ENCODE data around the gene SLC12A6.
A peak's percentile ranks its signal among the peaks of the same experiment; 100 is the strongest.
"Not testable (repeated sequence)": the region's sequence is repeated elsewhere in the genome, so short reads cannot be mapped to it uniquely, and the experiment has no call there.

SLC12A6 gene

DNA sequence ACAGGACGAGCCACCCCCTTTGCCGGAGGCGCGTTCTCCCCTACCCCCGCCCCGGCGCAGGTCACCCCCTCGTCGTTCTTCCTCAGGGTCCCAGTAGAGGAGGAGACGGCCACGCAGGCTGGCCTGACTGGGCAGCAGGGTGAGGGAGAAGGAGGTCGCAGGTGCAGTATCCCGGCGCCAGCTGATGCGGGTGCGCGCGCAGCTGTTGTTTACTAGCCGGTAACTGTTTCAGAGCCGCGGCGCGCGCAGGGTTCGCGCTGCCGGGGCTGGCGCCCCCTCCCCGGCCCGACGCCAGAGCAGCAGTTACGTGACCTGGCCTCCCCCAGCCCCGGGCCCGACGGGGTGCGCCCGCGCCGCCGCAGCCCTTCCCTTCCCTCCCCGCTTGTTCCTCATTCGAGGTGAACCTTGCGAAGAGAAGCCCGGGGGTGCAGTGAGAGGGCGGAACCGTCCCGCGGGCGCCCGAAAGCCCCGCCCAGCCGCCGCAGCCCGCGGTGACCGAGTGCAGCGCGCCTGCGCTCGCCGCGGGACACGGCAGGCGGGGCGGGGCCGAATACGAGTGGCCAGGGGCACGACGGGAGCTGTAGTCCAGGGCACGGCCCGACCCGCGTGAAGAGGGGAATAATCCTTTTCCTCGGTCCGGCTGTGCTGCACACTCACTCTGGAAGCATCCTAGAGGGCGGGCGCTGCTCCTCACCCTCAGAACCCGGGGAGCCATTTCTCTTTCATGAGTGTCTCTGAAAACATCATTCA is at the start of gene SLC12A6:
SLC12A6 (minus strand) TSS at position 225 of the 750 bp plus-strand sequence. CDS start 1,101 bp downstream, outside the sequence.
- peak; percentile 99 for DNase-seq (ENCODE audit: low spot score)

DNA sequence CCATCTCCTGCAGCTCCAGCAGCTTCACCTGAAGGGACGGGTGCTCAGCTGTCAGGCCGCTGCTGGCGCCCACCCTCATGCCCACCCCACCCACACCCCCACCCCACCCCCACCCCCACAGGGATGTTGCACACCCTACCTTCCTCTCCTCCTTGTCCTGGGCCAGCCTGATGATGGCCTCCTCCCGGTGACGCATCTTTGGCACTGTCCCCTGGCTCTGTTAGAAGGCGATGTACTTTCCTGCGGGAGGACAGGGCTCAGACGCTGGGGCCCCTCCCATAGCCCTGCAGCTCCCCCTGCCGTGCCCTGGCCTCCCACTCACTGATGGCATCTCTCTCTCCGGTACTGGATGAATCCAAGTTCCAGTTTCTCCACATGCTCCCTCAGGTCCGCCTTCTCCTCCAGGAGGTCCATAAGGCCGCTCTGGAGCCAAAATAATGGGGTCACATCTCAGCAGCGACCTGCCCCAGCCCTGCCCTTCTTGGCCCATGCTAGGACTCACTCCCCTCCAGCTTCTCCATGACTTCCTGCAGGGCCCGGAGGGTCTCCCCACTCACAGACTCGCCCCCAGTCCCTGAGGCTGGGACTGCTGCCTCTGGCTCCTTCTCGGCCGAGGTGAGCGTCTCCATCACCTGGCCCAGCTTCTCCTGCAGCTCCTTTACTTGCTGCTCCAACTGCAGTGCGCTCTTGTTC is 44.4 kb upstream of the SLC12A6 start:
- DNase-seq (ENCODE audit: low spot score), result not testable (repeated sequence)

DNA sequence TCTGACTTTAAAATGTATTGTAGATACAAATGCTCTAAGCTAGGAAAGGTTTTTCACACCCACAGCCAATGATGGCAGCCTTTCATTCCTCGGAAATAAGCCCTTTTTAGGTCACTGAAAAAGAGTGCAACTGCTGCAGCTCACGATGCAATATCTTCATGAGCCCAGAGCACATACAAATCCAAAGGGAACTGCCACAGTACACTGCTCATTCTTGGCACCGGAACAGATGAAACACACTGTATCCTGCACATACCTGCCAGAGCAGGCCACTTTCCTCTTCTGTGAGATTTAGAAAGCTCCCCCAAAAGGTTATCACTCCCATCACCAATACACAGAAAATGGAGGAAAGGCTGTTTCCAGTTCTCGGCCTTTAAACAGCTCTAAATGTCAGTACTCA is 42.9 kb upstream of the SLC12A6 start:
- DNase-seq (ENCODE audit: low spot score), result not testable (repeated sequence)

DNA sequence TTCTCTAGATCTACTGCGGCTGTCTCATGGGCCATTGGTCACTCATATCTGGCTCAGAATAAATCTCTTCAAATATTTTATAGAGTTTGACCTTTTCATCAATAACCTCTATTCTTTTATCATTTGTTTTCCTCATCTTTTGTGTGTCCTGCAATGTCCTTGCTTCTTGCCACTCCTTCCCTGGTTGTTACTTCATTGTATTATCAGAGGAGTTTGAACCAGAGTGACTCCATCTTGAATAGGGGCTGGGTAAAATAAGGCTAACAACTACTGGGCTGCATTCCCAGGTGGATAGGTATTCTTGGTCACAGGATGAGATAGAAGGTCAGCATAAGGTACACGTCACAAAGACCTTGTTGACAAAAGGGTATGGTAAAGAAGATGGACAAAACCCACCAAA is 39.3 kb upstream of the SLC12A6 start:
- no peak for DNase-seq (ENCODE audit: low spot score)

DNA sequence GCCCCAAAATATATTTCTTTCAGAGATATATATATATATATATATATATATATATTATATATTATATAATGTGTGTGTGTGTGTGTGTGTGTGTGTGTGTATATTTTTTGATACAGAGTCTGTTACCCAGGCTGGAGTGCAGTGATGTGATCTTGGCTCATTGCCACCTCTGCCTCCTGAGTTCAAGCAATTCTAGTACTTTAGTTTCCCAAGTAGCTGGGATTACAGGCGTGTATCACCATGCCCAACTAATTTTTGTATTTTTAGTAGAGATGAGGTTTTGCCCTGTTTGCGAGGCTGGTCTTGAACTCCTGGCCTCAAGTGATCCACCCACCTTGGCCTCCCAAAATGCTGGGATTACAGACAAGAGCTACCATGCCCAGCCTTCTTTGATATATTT is 38.0 kb upstream of the SLC12A6 start:
- not testable (repeated sequence) for DNase-seq (ENCODE audit: low spot score)

DNA sequence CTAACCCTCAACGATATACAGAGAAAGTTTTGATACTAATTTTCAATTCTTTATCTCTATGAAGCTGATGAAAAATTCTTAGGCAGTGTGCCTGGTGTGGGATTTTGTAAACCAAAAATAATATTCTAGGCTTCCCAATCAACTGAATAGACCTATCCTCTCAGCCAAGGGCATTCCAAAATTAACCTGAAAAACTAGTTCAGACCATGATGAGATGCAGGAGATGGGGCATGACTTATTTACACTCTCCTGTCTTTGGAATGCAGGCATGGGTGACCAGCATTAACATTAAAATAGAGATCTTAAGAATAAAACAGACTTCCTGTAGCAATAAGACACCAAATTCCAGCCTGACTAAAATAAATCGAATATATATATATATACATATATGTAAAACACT is 37.2 kb upstream of the SLC12A6 start:
- no peak for DNase-seq (ENCODE audit: low spot score)

DNA sequence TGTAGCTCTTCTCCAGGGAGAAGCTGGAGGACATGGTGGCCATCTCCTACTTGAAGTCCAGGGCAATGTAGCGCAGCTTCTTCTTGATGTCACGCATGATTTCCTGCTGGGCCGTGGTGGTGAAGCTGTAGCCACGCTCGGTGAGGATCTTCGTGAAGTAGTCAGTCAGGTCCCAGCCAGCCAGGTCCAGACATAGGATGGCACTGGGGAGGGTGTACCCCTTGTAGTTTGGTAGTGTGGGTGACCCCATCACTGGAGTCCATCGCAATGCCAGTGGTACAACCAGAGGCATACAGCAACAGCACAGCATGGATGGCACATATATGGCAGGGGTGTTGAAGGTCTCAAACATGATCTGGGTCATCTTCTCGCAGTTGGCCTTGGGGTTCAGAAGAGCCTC is 36.4 kb upstream of the SLC12A6 start:
- no peak for DNase-seq (ENCODE audit: low spot score)

DNA sequence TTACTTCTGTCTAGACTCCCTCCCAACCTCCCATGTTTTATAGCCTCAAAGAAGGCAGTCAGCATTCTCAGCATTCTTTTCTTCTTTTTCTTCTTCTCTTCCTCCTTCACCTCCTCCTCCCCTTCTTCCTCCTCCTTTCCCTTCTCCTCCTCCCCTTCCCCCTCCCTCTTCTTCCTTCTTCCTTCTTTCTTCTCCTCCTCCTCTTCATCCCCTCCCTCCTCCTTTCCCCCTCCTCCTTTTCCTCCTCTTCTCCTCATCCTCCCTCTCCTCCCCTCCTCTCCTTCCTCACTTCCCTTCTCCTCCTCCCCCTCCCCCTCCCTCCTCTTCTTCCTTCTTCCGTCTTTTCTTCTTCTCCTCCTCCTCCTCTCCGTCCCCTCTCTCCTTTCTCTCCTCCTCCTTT is 33.1 kb upstream of the SLC12A6 start:
- DNase-seq (ENCODE audit: low spot score), result no peak

DNA sequence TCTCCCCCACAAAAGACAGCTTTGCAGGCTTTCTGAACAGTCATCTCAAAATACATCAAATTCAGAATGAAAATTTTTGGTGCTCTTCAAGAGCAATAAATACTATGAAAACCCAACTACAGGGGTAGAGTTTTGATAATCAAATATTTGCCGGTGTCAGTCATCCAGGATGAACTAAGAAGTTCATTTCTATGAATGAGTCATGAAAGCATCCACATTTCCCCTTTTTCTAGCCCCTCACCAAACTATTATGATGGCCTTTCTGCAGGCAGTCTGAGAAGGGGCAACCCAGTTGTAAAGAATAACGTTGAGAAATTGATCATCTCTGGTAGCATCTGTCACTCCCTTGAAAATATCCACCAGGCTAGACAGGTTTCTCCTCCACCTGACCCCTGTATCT is 32.5 kb upstream of the SLC12A6 start:
- DNase-seq (ENCODE audit: low spot score), result no peak

DNA sequence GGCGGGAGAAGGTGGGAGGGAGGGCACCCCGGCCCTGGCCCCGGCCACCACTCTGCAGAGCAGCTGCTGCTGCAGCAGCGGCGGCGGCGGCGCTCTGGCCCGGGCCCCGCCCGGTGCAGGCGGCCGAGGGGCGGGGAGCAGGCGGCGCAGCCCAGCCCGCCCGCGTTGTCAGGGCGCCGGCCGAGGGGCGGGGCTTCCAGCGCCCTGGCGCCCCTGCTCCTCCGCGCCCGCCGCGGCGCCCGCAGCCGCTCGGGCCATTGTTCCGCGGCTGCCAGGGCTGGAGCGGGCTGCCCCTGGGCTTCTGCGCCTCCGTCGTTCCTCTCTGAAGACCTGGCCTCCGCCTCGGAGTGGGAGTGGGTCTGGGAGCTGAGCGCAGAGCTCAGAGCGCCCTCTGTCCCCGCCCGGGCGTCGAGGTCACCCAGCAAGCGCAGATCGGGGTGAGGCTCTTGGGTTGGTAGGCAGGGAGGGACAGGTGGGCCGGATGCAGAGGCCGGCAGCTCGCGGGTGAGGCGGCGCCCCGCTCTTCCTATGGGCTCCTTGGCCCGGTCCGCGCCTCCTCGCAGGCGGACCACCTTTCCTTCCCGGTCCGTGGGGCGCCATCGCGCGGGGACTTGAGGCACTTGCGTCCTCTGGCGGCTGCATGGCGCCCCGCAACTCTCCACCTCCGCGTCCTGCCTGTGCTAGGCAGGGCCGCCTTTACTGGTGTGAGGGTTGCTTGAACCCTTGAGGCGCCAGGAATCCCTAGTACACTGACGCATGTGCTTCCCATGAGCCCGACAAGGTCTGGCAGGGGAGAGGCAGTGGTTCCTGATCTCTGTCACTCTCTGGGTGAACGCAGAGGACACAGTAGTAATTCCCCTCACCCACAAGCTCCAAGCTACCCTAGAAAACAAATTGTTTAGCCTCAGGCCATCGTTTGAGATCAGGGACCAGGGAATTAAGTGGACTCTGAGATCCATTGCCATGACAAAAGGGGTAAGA is 29.8 kb upstream of the SLC12A6 start, which contains the start of gene LPCAT4:
LPCAT4 (minus strand) TSS at position 96 of the 981 bp plus-strand sequence. CDS start 96 bp downstream, outside the sequence.
- DNase-seq (ENCODE audit: low spot score), result peak; percentile 98

DNA sequence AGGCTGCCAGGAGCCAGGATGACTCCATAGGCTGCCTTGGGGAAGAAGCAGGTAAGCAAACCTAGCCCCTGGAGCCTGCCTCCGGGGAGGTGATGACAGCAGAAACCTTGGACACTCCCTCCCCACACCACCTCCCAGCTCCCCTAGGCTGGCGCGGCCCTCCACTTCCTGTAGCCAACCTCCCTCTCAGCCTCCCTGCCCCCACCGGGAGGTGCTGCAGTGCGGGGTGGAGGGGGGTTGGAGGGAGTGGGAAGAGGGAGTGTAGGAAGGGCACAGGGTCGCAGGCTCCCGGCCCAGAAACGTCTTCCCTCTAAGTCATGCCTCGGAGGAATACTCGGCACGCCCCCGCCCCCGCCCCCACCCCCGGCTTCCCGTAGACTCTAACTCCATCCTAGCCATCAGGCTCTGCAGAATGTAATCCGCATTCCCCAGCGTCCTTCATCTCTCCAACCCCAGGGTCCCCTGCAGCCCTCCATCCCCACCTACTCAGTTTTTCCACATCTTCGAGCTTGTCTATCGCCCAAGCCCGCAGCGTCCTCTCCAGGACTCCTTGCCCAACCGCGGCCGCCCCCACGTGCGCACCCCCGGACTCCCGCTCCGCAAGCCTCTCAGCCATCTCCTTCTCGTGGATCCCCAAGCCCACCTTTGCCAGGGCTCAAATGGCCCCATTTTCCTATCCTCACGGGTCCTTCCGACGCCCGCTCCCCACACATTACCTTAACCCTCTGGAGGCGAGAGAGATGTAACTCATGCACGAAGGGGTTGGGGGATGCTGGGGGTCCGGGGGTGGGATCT is 28.9 kb upstream of the SLC12A6 start:
- DNase-seq (ENCODE audit: low spot score), result peak; percentile 72

DNA sequence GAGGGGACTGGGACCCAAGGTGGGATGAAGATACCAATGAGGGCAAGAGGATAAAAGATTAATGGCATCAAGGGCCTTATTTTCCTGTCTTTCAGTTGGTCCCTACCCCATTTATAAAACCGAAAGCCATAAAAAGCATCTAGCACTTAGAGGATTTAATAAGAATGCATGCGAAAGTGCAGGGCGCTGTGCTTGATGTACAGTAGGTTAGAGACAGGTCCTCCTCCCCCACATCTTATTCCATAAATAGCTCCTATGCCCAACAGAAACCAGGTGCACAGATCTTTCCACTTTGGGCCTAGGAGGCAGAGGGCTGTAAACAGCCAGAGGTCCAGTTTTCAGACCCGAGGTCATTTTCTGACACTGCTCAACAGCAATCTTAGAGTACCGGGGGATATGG is 28.3 kb upstream of the SLC12A6 start:
- DNase-seq (ENCODE audit: low spot score), result no peak

DNA sequence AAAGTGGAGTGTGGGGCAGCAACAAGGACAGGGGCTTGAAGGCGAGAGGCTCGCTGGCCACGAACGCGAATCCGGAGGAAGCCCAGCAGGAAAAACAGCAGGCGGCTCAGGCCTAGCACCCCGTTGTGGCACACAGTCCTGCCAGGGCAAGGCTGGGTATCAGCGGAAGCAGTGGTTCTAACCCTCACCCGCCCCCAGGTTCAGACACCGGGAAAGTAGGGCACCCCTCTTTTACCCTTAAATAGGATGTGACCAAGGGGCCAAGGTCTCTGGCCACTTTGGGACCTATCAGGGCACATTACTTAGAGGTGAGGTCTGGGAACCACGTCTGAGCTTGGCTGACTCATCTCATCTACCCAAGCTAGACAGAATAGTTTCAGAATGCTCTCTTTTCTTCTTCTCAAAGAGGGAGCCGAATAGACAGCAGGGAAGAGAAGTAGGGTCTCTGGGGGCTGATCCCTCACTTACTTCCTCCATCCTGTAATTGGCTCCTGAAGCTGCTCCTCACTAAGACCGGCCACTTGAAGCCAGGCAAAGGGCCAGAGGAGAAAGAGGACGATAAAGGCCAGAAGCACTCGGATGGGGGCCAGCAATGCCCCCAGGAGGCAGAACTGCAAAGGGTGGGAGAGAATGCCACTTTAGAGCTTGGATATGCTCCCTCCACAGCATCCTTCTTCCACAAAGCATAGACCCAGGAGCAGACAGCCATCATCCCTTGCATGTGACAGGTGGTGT is 27.7 kb upstream of the SLC12A6 start:
- no peak for DNase-seq (ENCODE audit: low spot score)

DNA sequence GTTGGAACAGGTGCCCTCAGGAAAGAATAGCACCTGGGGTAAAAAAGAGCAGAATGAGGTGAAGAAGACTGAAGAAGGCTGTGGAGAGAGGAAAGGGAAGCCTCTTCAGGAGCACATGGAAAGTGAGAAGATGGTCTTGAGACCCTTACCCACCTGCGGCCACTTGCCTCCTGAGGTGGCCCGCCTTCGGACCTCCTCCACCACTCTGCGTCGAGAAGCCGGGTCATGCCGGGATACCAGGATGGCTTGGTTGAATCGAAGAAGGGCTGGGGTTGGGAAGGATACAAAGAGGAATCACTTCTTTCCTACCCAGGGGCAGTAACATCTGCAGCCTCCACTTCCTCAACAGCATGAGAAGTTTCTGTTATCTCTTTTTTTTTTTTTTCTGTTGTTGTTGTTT is 26.5 kb upstream of the SLC12A6 start:
- no peak for DNase-seq (ENCODE audit: low spot score)

DNA sequence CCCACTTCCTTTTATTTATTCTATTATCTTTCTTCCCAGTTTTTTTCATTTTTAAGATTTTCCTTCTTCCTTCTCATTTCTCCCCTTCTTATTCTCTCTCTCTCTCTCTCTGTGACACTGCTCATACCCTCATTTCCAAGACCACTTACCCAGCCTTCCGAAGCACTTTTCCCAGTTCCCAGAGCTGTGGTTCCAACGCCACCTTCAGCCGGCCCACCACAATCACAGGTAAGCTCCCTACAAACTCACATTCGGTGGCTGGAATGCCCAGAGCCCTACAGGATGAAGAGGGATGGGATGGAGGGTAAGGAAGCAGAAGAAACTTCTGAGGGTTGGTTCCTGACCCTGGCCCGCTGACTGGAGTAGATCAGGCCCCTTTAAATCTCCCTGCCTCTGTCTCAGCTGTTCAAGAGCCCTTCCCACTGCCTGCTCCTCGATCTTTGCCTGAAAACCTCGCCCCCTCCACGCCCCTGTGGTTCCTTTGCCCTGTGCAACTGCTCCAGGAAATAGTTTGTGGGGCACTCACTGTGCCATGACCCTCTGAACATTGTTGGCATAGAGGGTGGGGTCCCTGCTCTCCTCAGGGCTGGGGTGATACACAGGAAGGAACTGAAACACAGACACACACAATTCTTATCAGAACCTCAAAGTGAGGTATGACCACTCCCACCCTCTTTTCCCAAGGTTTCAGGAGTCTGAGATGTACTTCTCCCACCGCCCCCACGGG is 24.6 kb upstream of the SLC12A6 start:
- DNase-seq (ENCODE audit: low spot score), result no peak

DNA sequence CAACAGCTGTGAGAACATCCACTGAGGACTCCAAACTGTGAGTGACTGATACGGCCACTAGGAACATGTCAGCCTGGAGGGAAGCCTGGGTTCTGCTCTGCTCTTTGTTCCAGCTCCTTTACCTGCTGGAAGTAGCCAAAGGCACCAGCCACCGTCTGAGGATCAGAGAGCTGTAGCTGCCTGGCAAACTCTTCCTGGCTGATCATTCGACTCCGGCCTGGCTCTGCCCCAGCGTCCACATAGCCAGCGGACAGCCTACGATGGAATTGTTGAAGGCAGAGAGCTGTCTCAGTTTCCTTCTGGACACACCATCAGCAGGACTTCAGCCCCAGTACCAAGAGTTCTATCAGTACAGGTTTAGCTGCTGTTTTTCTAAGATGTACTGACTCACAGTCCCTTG is 23.7 kb upstream of the SLC12A6 start:
- no peak for DNase-seq (ENCODE audit: low spot score)

DNA sequence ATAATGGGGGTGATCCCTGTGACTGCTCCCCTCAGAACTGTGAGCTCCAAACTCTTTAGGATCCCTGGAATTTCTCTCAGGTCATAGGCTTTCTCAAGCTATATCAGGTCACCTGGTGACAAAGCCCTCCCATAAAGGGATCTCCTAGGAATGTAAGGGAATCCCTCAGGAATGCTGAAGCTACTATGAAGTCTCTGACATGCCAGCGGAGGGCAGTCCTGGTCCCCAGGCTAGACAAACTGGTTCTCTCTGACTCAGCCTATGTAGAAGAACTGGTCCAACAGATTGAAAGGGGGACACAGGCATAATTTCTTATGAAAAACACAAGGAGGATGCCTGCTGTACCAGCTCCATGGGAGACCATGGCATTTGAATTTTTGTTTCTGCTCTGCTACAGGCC is 22.7 kb upstream of the SLC12A6 start:
- no peak for DNase-seq (ENCODE audit: low spot score)

DNA sequence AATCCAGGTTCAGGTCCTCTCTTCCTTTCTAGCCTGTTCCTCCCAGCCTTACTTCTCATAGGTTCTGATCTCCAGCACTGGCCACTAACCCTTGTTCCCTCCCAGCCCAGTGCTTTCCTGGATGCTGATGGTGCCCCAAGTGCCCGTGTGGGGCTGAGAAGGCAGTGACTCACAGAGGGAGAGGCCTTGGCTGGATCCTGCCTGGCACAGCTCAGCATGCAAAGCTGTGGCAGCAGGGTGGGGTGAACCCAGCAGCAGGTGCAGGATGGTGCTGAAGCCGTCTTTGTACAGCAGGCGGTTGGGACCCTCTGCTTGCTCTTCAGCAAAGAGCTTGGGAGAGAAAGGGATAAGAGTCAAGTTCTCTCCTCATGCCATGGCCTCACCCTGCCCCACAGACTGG is 21.8 kb upstream of the SLC12A6 start:
- DNase-seq (ENCODE audit: low spot score), result no peak

DNA sequence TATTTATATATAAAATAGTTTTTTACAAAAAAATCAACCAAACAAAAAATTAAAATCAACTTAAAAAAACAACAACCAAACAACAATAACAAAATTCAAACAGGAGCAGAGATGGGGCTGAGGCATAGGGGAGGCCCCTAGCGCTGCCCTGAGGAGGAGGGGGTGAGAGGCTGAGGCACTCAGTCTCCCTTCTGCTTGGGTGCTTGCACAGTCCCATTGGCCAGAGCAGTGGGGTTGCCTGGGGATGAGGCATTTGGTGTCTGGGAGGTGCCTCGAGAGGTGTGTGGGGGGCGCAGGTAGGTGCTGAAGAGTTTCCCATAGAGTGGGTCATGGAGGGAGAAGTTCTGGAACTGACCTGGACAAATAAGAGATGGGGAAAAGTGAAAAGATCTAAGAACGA is 21.4 kb upstream of the SLC12A6 start:
- no peak for DNase-seq (ENCODE audit: low spot score)

DNA sequence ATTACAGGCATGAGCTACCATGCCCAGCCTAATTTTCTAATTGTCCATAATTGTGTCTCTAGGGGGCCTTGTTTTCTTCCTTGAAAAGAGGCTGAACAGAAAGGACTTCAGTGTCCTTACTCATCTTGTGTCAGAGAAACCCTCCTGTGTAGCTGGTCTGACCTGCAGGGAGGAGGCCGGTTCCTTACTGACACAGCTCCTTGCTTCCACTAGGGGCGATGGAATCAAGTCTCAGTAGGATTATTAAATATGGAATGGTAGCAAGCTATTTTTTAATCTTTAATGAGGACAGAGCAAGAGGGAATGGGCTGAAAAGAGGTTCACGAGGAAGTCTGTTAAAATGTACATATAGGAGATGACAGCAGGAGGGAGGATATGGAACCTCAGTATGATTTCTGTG is 20.8 kb upstream of the SLC12A6 start:
- no peak for DNase-seq (ENCODE audit: low spot score)
